Neuron (in vitro differentiated cells): ENCODE measurements around the gene ZNF417.
"Not testable (repeated sequence)": the region's sequence is repeated elsewhere in the genome, so short reads cannot be mapped to it uniquely, and the experiment has no call there.

Source experiments
- H2AFZ ChIP-seq: one replicate; pipeline ENCODE4 v1.6.1; 2013; ENCODE audit warnings: low read depth, mild to moderate bottlenecking, inconsistent platforms, low read length, moderate library complexity
- H3K27me3 ChIP-seq: one replicate; pipeline ENCODE4 v1.6.1; 2013; ENCODE audit warnings: low read length; ENCODE audit not compliant: insufficient read depth
- H3K36me3 ChIP-seq: one replicate; pipeline ENCODE4 v1.6.1; 2013; ENCODE audit warnings: low read length; ENCODE audit not compliant: insufficient read depth
- H3K4me1 ChIP-seq: one replicate; pipeline ENCODE4 v1.6.1; 2013; ENCODE audit warnings: low read length; ENCODE audit not compliant: insufficient read depth
- H3K4me3 ChIP-seq: 2 replicates; pipeline ENCODE4 v1.5.1; 2013; ENCODE audit warnings: mild to moderate bottlenecking, low read length, moderate library complexity
- H3K9me3 ChIP-seq: one replicate; pipeline ENCODE4 v1.6.1; 2013; ENCODE audit warnings: low read length

The ZNF417 gene

DNA sequence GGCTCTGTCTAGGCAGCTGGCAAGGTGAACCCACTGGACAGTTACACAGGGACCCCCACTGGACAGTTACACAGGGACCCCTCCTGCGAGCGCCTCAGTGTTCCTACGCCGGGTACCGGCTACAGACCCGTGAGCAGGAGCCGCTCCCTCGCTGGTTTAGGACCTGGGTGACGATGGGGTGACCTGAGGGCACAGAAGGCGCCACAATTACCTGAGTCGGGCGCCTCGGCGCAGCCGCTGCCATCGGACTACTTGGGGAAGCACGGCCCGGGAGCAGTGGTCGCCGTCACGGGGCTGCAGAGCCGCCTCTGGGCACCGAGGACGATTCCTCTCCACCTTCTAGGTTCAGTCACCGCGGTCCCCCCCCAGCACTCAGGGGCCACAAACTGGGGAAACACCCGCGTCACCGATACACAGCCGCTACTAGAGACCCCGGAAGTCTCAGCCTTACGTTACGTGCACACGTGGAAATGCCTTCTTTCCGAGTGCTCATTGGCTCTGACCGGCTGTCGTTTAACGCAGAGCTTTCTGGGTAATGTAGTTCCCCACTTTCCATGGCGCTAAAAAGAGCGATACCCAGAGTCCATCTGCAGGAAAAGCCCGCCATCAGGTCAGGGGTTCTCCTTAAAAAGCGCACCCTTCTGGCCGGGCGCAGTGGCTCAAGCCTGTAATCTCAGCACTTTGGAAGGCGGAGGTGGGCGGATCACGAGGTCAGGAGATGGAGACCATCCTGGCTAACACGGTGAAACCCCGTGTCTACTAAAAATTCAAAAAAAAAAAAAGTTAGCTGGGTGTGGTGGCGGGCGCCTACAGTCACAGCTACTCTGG is at the start of gene ZNF417:
Gene ZNF417 (minus strand): TSS at position 425 of the 828 bp plus-strand sequence. CDS start 181 bp downstream, at position 244.
- H3K4me1 ChIP-seq: peaks cover 11% of the 10 kb centered on the region
- H3K4me3 ChIP-seq: peak within 1 kb of the TSS; percentile 95
- peaks cover 51% of the 10 kb centered on the region for H3K36me3 ChIP-seq
- peaks cover 26% of the 10 kb centered on the region for H3K9me3 ChIP-seq
- H2AFZ ChIP-seq: peak within 1 kb of the TSS; percentile 12
- H3K27me3 ChIP-seq: not testable (repeated sequence)

GRCh38 chr19:57964761-57965160 is 48.4 kb upstream of the ZNF417 start:
- Histone ChIP-seq H3K9me3 (peaks cover 28% of the 10 kb centered on the region), H3K4me1 (no peaks in the 10 kb centered on the region), H3K27me3 (no peaks in the 10 kb centered on the region), H3K4me3 (no peak overlapping the region), H2AFZ (no peak overlapping the region), H3K36me3 (peaks cover 3% of the 10 kb centered on the region)

DNA sequence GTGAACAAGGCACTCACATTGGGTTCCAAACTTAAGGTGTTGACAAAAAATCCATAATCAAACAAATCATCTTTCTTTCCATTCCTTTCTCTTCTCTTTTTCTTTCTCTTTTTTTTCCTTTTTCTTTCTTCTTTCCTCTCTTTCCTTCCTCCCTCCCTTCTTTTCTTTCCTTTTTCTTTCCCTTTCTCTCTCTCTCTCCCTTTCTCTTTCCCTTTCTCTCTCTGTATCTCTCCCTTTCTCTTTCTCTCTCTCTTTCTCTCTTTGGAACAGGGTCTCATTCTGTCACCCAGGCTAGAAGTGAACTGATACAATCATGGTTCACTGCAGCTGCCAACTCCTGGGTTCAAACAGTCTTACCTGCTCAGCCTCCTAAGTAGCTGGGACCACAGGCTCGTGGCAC is 45.4 kb upstream of the ZNF417 start:
- H3K9me3 ChIP-seq: peaks cover 21% of the 10 kb centered on the region
- H3K27me3 ChIP-seq: no peaks in the 10 kb centered on the region
- H2AFZ ChIP-seq: no peak overlapping the region
- peaks cover 3% of the 10 kb centered on the region for H3K36me3 ChIP-seq
- H3K4me3 ChIP-seq: no peak overlapping the region
- no peaks in the 10 kb centered on the region for H3K4me1 ChIP-seq

DNA sequence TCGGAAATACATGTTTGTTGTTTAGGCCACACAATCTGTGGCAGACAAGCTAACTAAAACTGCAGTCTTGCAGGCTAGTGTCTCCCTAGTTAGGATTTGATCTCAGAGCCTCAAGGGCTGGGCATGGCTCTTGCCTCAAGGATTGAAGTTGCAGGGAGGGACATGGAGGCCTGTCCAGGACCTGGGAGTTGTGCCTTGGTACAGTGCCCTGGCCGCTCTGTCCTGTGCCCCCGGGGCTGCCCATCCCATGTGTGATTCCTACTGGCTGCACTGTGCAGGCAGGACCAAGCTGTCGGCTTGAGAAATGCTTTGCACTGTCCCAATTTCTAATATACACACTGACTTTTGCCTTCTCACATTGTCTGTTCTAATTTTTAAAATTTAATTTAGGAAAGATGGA is 38.6 kb upstream of the ZNF417 start:
- Histone ChIP-seq H3K4me3 (no peak overlapping the region), H3K4me1 (no peaks in the 10 kb centered on the region), H3K36me3 (no peaks in the 10 kb centered on the region), H2AFZ (no peak overlapping the region), H3K9me3 (peaks cover 26% of the 10 kb centered on the region), H3K27me3 (no peaks in the 10 kb centered on the region)

DNA sequence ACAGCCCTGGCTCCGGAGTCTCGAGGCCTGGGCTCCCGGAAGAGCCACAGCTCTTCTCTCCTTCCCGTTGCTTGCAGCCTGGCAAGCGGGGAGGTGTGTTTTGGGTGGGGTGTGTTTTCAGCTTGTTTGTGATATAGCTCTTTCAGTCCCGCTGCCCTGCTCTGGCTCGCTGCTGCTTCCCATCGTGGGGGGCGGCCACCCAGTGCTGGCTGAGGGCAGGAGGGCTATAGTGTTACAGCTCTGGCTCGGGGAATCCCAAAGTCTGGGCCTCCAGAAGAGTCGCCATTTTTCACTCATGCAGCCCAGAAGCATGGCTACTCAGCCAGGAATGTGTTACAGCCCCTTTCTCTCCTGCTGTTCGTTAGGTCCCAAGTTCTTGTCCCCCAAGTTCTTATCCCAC is 33.3 kb upstream of the ZNF417 start:
- H3K9me3 ChIP-seq: peaks cover 23% of the 10 kb centered on the region
- H3K27me3 ChIP-seq: no peaks in the 10 kb centered on the region
- no peak overlapping the region for H3K4me3 ChIP-seq
- no peak overlapping the region for H2AFZ ChIP-seq
- peaks cover 8% of the 10 kb centered on the region for H3K4me1 ChIP-seq
- H3K36me3 ChIP-seq: no peaks in the 10 kb centered on the region

- peaks cover 1% of the 10 kb centered on the region for H3K36me3 ChIP-seq
- peaks cover 26% of the 10 kb centered on the region for H3K9me3 ChIP-seq
- H3K4me1 ChIP-seq: peaks cover 8% of the 10 kb centered on the region
- H3K27me3 ChIP-seq: no peaks in the 10 kb centered on the region
- H2AFZ ChIP-seq: no peak overlapping the region
- no peak overlapping the region for H3K4me3 ChIP-seq
These were observed 32.9 kb upstream of the ZNF417 start for GRCh38 chr19:57949296-57949695.

GRCh38 chr19:57947419-57948134 is 31.2 kb upstream of the ZNF417 start, which contains the start of gene ZNF256:
Gene ZNF256, minus strand, starts transcription at chr19:57947706. Its CDS starts 232 bp downstream, at chr19:57947474.
- Histone ChIP-seq H3K27me3 (no peaks in the 10 kb centered on the region), H3K9me3 (peaks cover 41% of the 10 kb centered on the region), H3K36me3 (peaks cover 18% of the 10 kb centered on the region), H2AFZ (peak within 1 kb of the TSS; percentile 75), H3K4me1 (peaks cover 8% of the 10 kb centered on the region), H3K4me3 (peak within 1 kb of the TSS; percentile 70)

DNA sequence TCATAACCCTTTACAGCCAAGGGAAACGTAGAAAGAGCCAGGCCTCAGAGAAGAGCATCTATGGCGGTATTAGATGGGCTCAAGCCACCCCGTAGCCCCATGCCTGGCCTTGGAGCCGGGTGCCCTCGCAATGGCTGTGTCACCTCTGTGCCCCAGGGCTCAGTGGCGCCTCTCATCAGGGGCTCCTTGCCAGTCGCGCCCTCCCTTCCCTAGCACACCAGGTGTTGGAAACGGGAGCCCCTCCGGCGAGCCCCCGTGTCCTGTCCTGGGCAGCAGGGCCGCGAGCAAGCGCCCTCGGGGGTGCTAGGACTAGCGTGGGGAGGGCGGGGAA is 30.7 kb upstream of the ZNF417 start:
- peaks cover 42% of the 10 kb centered on the region for H3K9me3 ChIP-seq
- H3K4me1 ChIP-seq: peaks cover 8% of the 10 kb centered on the region
- peak overlapping the region; percentile 70 for H3K4me3 ChIP-seq
- no peaks in the 10 kb centered on the region for H3K27me3 ChIP-seq
- H2AFZ ChIP-seq: peak overlapping the region; percentile 75
- H3K36me3 ChIP-seq: peaks cover 23% of the 10 kb centered on the region

DNA sequence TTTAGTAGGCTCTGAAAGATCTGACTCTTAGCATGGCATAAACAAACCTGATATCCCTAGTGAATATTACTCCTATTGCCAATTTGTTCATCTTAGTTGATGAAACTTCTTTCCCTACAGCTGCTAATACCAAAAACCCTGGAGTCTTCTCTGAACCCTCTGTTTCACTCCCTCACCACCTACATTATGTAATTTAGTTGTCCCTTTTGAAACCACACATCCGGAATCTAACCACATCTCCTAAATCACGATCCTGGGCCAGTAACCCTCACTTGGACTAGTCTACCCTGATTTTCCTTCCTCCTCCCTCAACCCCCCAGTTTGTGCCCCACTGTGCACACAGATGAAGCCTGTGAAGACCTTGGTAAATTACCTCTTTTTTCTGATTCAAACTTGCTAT is 29.9 kb upstream of the ZNF417 start:
- Histone ChIP-seq H3K36me3 (peaks cover 31% of the 10 kb centered on the region), H3K9me3 (peaks cover 48% of the 10 kb centered on the region), H3K27me3 (no peaks in the 10 kb centered on the region), H2AFZ (no peak overlapping the region), H3K4me1 (peaks cover 8% of the 10 kb centered on the region), H3K4me3 (peak overlapping the region; percentile 70)

- peaks cover 47% of the 10 kb centered on the region for H3K36me3 ChIP-seq
These were observed 25.2 kb upstream of the ZNF417 start for GRCh38 chr19:57941593-57941992.

DNA sequence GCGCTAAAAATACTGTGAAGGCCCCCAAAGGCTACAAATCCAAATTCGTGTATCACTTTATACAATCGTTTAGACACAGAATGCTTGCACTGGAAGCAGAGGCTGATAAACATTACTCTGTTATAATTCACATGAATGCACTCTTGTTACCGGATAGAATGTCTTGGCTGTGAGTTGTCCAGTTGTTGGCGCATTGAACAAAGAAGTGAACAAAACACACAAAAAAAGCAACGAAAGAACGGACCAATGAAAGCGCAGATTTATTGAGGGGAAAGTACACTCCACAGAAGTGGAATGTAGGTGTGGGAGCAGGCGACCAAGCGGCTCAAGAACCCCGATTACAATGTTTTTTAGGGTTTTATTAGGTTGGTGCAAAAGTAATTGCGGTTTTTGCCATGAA is 19.3 kb upstream of the ZNF417 start:
- no peak overlapping the region for H2AFZ ChIP-seq
- no peaks in the 10 kb centered on the region for H3K27me3 ChIP-seq
- H3K36me3 ChIP-seq: peaks cover 35% of the 10 kb centered on the region
- peak overlapping the region; percentile 85 for H3K4me3 ChIP-seq
- peaks cover 4% of the 10 kb centered on the region for H3K4me1 ChIP-seq
- peaks cover 48% of the 10 kb centered on the region for H3K9me3 ChIP-seq

More at GRCh38 chr19:57941593-57941992, 25.2 kb upstream of the ZNF417 start:
- H2AFZ ChIP-seq: no peak overlapping the region
- H3K9me3 ChIP-seq: peaks cover 61% of the 10 kb centered on the region
- H3K4me1 ChIP-seq: peaks cover 6% of the 10 kb centered on the region
- H3K27me3 ChIP-seq: no peaks in the 10 kb centered on the region
- H3K4me3 ChIP-seq: no peak overlapping the region

GRCh38 chr19:57934820-57935665 is 18.7 kb upstream of the ZNF417 start, which contains the start of gene ZNF418:
Gene ZNF418, minus strand, starts transcription at chr19:57935402. Its CDS starts 1,580 bp downstream, at chr19:57933822.
- H3K4me1 ChIP-seq: peaks cover 4% of the 10 kb centered on the region
- peaks cover 53% of the 10 kb centered on the region for H3K9me3 ChIP-seq
- H3K4me3 ChIP-seq: peak within 1 kb of the TSS; percentile 85
- peaks cover 36% of the 10 kb centered on the region for H3K36me3 ChIP-seq
- peak within 1 kb of the TSS; percentile 73 for H2AFZ ChIP-seq
- no peaks in the 10 kb centered on the region for H3K27me3 ChIP-seq
